K562 (cell line): ENCODE results near the gene C16orf89. TPM values are rescaled to one million over a fixed set of nuclear protein-coding genes. Genes with fewer than 3 reads are reported as not detected.

Source experiments
- ATAC-seq: fragments of 200-7000 bp; cut with Tn5 transposase; 3 replicates; pipeline ENCODE4 v1.9.1; 2020; ENCODE audit warnings: moderate library complexity
- BruUV-seq: library from RNA; stranded (reverse); fragments of 400-500 nt; replicated peaks from 2 replicates; lab custom pipeline; 2021; lab: Mats Ljungman, UMichigan
- CTCF ChIA-PET: fragments of 300-600 bp; formaldehyde crosslinking; extraction: SDS; loops from one replicate; lab custom pipeline; 2021; ENCODE audit warnings: low intra/inter-chr PET ratio; lab: Yijun Ruan, JAX
- POLR2A ChIA-PET: fragments of 300-600, 350-650 bp; sonication (Branson Sonifier 250); formaldehyde crosslinking; extraction: SDS; loops from one replicate; lab custom pipeline; 2021; ENCODE audit warnings: antibody characterized with exemption, inconsistent platforms; lab: Yijun Ruan, JAX
- DNase-seq, 4 experiments: peaks; one replicate each; pipeline versions ENCODE4 v3.0.0 to v3.0.0-alpha.2; 2011 to 2018; ENCODE audit warnings: low spot score in 3 of 4, mixed read lengths in 3 of 4; ENCODE audit errors: extremely low read depth in 1 of 4
- FAIRE-seq: peaks from 2 replicates; lab custom pipeline; 2011; peaks lifted over from hg19 to GRCh38; lab: Jason Lieb, UNC
- H2AFZ ChIP-seq: 2 replicates; pipeline ENCODE4 v1.6.0; 2011; ENCODE audit warnings: low read depth, low read length, control low read depth, inconsistent platforms
- H3K27ac ChIP-seq: fragments of 200-600 bp; 3 replicates; pipeline ENCODE4 v1.8.0; 2011; ENCODE audit warnings: low read depth, mild to moderate bottlenecking, control low read depth, inconsistent platforms, low read length, moderate library complexity, mixed read lengths; ENCODE audit errors: extremely low read depth
- H3K27me3 ChIP-seq, 2 experiments: fragments of 300-600 bp in 1 of 2; 2 replicates in 1 of 2; 3 replicates in 1 of 2; pipeline versions ENCODE4 v1.6.0 to v1.8.0; 2011; ENCODE audit warnings: inconsistent platforms in 2 of 2, low read length in 2 of 2, mild to moderate bottlenecking in 1 of 2, mixed read lengths in 1 of 2, moderate library complexity in 1 of 2; ENCODE audit not compliant: control insufficient read depth in 2 of 2, insufficient read depth in 2 of 2
- H3K36me3 ChIP-seq: fragments of 300-600 bp; 3 replicates; pipeline ENCODE4 v1.8.0; 2011; ENCODE audit warnings: mild to moderate bottlenecking, low read length, inconsistent platforms; ENCODE audit not compliant: control insufficient read depth, insufficient read depth
- H3K4me1 ChIP-seq, 2 experiments: fragments of 200-600 bp in 1 of 2; replicated peaks in 1 of 2; 2 replicates in 1 of 2; 3 replicates in 1 of 2; pipeline versions ENCODE4 v1.5.1 to v1.8.0; 2011; ENCODE audit warnings: inconsistent platforms in 2 of 2, low read length in 2 of 2, mild to moderate bottlenecking in 1 of 2, mixed read lengths in 1 of 2, moderate library complexity in 1 of 2; ENCODE audit not compliant: control insufficient read depth in 2 of 2, insufficient read depth in 2 of 2
- H3K4me2 ChIP-seq: 2 replicates; pipeline ENCODE4 v1.6.1; 2011; ENCODE audit warnings: low read length, control low read depth, inconsistent platforms, mixed read lengths; ENCODE audit not compliant: insufficient read depth
- H3K4me3 ChIP-seq: fragments of 200-600 bp; sonication (generic), shearing (Covaris generic); 2 replicates; pipeline ENCODE4 v1.5.1; 2016; ENCODE audit warnings: control low read depth, inconsistent platforms
- H3K79me2 ChIP-seq: fragments of 200-600 bp; 3 replicates; pipeline ENCODE4 v1.8.0; 2011; ENCODE audit warnings: low read length, inconsistent platforms; ENCODE audit not compliant: control insufficient read depth, insufficient read depth
- H3K9ac ChIP-seq, 2 experiments: 2 replicates each; pipeline versions ENCODE4 v1.6.0 to v1.6.1; 2011; ENCODE audit warnings: low read depth in 2 of 2, low read length in 2 of 2, control low read depth in 1 of 2, inconsistent platforms in 1 of 2, mild to moderate bottlenecking in 1 of 2, mixed read lengths in 1 of 2; ENCODE audit not compliant: insufficient read depth in 1 of 2
- H3K9me1 ChIP-seq: one replicate; pipeline ENCODE4 v1.6.0; 2011; ENCODE audit warnings: inconsistent platforms, mild to moderate bottlenecking, low read length, moderate library complexity; ENCODE audit not compliant: control insufficient read depth, insufficient read depth
- H3K9me3 ChIP-seq: replicated peaks from 2 replicates; pipeline ENCODE4 v1.5.1; 2011; ENCODE audit warnings: low read depth, low read length, inconsistent platforms; ENCODE audit not compliant: control insufficient read depth, insufficient read depth
- H4K20me1 ChIP-seq: replicated peaks from 2 replicates; pipeline ENCODE4 v1.6.1; 2011; ENCODE audit warnings: low read length, inconsistent platforms, mixed read lengths; ENCODE audit not compliant: control insufficient read depth, insufficient read depth
- ARID3A ChIP-seq: IDR thresholded peaks from 2 replicates; pipeline ENCODE4 v1.6.1; 2012; ENCODE audit warnings: low read depth, low read length, improper control_type of control experiment, borderline replicate concordance
- ERF ChIP-seq: fragments of 450-650 bp; formaldehyde crosslinking; IDR thresholded peaks from 2 replicates; pipeline ENCODE4 v1.4.0; 2020; ENCODE audit warnings: mild to moderate bottlenecking, mixed read lengths
- IRF2 ChIP-seq: sonication (generic); formaldehyde crosslinking; IDR thresholded peaks from 2 replicates; pipeline ENCODE4 v1.8.1; 2022; ENCODE audit warnings: mild to moderate bottlenecking, missing genetic modification reagents
- NEUROD1 ChIP-seq: fragments of 150-350 bp; IDR thresholded peaks from 2 replicates; pipeline ENCODE4 v1.6.1; 2014; ENCODE audit warnings: borderline replicate concordance, low read length, low read depth; ENCODE audit not compliant: partially characterized antibody
- RBM22 ChIP-seq: fragments of 200-400 bp; formaldehyde crosslinking; IDR thresholded peaks from 2 replicates; pipeline ENCODE4 v1.6.1; 2018; ENCODE audit warnings: low read length, low read depth; ENCODE audit not compliant: poor library complexity, severe bottlenecking
- WGBS: fragments of 100-300 bp; shearing (Covaris generic); methylation state at CpG from one replicate; pipeline ENCODE4 v1.1.6; 2016; ENCODE audit warnings: low coverage, mixed read lengths; ENCODE audit not compliant: insufficient coverage; ENCODE audit errors: missing lambda C conversion rate; 5-methylcytosine and 5-hydroxymethylcytosine counted together
- in situ Hi-C: fragments of 300-500 bp; cut with MboI; formaldehyde crosslinking; loops from 4 replicates; pipeline ENCODE4 v1.15.0; 2018; ENCODE audit warnings: inconsistent platforms, mixed read lengths
- intact Hi-C: fragments of 100-400 bp; cut with micrococcal nuclease; formaldehyde crosslinking; loops from 2 replicates; pipeline ENCODE4 v1.14.2; 2022
- polyA plus RNA-seq, 8 experiments: library from polyadenylated mRNA; depleted of rRNA in 4 of 8; stranded (reverse) in 5 of 8; unstranded in 3 of 8; fragments of >200 nt; fragmentation: Nextera tagmentation in 2 of 8; fragmentation: Illumina TruSeq in 1 of 8; extraction: Ambion mirVana in 2 of 8; extraction: Trizol in 1 of 8; gene quantifications; 2 replicates each; pipeline versions ENCODE4 v1.2.1 to v1.2.3, GENCODE V29; 2011 to 2014; ENCODE audit warnings: inconsistent platforms in 1 of 8, missing spikeins in 1 of 8
- total RNA-seq, 7 experiments: library from RNA; depleted of rRNA in 6 of 7; stranded (reverse); fragments of >200 nt in 6 of 7; fragmentation: Illumina TruSeq in 2 of 7; extraction: Trizol in 2 of 7; gene quantifications; 2 replicates each; pipeline versions ENCODE4 v1.2.1 to v1.2.3, GENCODE V29; 2011 to 2021; ENCODE audit warnings: low replicate concordance in 1 of 7

C16orf89 gene
- total and polyA plus RNA-seq, 9 of the 15 experiments (the other 6 are each of a cell fraction or from before 2014, with no cell fraction given) = not detected

DNA sequence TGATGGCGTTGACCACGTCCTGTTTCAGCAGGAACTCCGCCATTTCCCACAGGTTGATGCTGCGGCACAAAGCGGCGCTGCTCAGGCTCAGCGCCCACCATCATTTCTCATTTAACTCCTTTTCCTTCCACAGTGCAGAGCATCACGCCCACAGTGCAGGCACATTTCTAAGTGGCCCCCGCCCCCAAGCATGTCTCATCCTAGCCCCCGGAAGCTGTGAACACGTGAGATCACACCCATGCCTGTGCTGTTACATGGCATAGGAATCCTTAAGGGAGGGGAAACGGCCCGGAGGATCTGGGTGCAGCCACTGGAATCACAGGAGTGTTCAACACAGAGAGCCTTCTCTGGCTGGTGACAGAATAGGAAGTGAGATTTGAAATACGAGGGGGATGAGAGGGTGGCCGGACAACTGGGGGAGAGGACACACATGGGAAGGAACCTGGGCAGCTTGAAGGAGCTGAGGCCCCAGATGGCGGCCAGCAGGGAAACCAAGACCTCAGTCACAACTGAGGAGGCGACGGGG is 36.7 kb downstream of the C16orf89 start:
- Histone ChIP-seq H3K79me2 (no peaks in the 10 kb centered on the region), H3K27ac (no peak overlapping the region), H3K9me1 (no peaks in the 10 kb centered on the region), H3K36me3 (no peaks in the 10 kb centered on the region), H2AFZ (no peak overlapping the region), H3K4me1 (peaks cover 7 to 16% of the 10 kb centered on the region in 2 experiments; a peak in 3 of 5 replicates), H3K27me3 (no peaks in the 10 kb centered on the region), H4K20me1 (no peaks in the 10 kb centered on the region), H3K4me3 (no peak overlapping the region), H3K9me3 (no peaks in the 10 kb centered on the region), H3K9ac (no peak overlapping the region; a peak in 1 of 4 replicates), H3K4me2 (no peak overlapping the region)
- ATAC-seq (no peak), DNase-seq (no peak), FAIRE-seq (no peak)
- WGBS = 65% methylated on average over 18 of the region's 18 CpGs
- TF ChIP-seq RBM22 (no peak), ARID3A (no peak), NEUROD1 (no peak), IRF2 (CRISPR knock-in tag) (no peak), ERF (CRISPR knock-in tag) (no peak)
- in situ Hi-C loops (no loop called here), intact Hi-C loops (no loop called here)
- ChIA-PET POLR2A (no interaction called here), CTCF (no interaction called here)
- no TSS peak for BruUV-seq
